Stimulated activated CD4-positive, alpha-beta T cell treated with anti-CD3 and anti-CD28 coated beads, Interleukin-1b, Interleukin-23, amount 100 ng/mL, for 24 hours (primary cell): Measurements from ENCODE around the gene ZNF521.

Experiments used
- DNase-seq, 4 experiments: peaks; one replicate each; pipeline ENCODE4 v3.0.0-alpha.2; 2020; ENCODE audit warnings: low read depth in 4 of 4, low spot score in 1 of 4

Gene ZNF521

DNA sequence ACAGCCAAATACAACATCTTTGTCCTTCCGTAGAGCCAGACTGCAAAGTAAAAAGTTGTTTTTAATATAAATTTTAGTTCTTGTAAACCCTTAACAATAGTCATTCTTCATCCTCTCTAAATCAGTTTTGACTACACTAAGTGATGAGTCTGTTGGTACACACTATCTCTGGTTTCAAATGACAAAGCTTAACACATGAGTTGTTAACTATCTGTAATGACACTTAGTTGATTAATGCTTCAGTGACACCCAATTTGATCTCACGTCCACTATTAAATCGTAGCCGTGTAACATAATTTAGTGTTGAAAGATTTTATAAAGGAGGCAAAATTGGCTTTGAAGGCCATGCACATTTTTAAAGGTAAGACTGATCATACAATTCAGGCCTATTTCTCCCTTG lies 181.6 kb downstream of the ZNF521 start:
- no peak for DNase-seq

GRCh38 chr18:25169701-25170100 lies 182.3 kb downstream of the ZNF521 start:
- no peak for DNase-seq

DNA sequence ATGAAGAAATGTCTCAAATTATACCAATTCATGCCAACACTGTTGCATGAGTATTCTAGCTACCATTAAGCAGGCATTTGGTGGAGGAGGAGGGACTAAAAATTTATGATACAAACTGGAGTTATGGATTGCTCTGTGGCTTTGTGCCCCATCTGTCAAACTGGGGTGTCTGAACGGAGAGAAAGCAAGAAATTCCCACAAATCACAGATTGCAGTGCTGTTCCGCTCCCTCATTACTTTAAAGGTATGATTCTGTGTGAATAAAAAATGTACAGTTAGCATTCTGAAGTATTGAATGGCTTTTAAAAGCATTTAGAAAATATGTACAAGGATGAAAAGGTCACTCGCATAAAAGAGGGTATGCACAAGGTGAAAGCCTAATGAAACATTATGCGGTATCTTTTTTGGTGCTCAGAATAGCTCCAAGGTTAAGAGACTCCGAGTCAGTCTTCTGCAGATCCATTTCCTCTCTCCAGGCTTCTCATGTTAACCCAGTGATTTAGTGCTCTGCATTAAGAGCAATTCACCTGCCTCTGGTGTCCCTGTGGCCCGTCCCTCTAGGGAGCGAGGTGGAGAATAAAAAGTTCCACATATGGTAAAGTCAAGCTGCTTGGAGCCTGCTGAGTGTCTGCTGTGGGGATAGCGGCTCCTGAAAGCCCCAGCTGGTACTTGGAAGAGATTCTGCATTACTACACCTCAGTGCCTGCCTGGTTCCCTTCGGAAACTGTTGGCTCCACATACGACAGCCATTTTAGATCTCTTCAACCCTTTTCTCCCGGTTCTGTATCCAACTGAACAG lies 184.2 kb downstream of the ZNF521 start:
- DNase-seq = no peak

- DNase-seq = no peak
These were observed 185.9 kb downstream of the ZNF521 start for GRCh38 chr18:25166113-25166512.

- no peak for DNase-seq
These were observed 186.8 kb downstream of the ZNF521 start for GRCh38 chr18:25164848-25165811.

DNA sequence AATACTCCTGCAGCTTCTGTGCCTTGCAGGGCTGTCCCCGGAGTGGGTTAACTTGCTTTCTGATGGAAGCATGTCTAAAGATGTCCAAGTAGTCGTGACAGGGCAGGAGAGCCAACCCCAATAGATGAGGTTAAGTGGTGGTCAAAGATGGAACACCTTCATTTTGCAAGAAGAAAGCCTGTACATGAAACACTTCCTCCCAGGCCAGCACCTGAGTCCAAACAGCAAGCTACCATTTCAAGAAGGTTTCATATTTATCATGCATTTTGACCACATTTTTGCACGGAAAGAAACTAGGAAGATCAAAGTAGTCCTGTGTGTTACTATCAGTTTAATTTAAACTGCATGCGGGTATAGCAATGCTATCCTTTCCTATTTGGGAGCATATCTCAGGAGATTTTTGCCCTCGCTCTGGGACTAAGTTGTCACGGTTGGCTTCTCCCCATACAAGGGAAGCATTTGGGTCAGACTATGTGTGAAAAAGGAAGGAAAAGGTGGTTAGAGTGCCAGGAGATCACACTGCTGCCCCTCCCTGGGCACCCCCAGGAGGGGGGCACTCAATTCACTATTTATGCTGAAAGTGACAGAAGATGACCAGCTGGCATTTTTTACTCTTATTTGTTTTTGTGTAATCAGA lies 187.6 kb downstream of the ZNF521 start:
- DNase-seq = no peak

DNA sequence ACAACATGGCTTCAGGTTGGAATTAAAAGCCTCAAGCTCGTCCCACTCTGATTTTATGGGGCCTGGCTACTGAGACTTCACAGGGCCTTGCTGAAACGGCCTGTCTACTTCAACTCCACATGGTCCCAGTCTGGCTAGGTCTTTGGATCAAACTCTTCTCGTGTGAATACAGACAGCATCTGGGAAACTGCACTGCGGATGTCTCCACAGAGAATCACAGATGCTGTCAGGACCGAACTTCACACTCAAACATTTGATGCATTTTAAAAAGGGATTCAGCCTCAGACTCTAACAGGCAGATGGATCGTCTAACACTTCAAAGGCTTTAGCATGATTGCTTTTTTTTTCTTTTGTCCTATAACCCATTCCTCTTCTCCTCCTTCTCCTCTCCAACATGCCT lies 198.5 kb downstream of the ZNF521 start:
- no peak for DNase-seq

DNA sequence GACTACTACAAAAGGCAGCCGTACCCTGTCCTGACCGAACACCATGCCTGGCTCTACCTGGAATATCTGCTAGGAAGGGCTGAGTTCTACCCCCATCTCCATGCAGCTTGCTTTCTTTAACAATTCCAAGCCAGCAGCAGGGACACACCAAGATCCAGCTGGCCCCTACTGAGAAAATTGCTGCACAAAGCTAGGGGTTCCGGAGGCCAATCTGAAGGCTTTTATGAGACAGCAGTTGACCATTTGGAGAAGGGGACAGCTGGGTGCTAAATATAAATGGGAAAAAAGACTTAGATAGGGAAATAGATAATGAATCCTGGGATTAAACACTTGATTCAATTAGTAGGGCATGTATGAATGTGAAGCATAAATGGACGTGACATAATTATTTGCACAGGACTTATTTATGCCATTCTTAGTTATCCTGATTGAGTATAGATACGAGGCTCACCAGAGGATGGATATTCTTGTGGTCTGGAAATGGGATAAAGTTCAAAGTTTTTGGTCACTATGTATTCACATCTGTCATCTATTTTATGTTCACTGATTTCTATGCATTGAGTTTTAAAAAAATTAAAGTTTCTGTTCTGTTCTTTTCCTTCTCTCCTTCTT lies 204.0 kb downstream of the ZNF521 start:
- no peak for DNase-seq

GRCh38 chr18:25146512-25146910 lies 205.5 kb downstream of the ZNF521 start:
- DNase-seq = no peak

DNA sequence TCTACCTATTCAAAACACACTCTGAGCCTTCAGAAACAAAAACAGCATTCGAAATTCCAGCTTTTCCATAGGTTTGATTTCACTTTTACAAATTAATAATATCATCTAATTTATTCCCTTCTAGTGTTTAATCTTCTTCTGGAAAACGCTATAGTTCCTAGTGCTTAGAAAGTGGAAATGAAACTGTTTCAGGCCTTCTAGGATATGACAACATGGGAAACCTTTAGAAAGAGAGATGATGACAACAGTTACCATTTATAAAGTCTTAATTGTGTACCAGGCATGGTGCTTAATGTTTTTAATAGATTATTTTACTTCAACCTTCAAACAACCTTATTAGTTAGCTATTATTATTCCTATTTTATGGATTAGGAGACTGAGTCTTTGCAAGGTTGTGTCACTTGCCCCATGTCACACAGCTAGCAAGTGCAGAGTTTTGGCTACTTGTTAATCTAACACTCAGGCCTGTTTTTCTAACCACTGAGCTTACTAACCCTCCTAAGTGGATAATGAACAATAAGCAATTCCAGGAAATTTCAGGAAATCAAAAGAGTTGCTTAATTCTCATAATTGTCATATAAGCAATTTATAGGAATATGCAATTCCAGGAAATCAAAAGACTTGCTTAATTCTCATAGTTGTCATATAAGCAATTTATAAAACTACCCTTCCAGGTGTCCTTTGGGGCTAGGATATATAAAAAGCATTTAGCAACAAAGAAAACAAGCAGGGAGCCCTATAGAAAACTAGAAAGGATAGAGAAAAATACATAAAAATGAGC lies 206.0 kb downstream of the ZNF521 start:
- DNase-seq = no peak

DNA sequence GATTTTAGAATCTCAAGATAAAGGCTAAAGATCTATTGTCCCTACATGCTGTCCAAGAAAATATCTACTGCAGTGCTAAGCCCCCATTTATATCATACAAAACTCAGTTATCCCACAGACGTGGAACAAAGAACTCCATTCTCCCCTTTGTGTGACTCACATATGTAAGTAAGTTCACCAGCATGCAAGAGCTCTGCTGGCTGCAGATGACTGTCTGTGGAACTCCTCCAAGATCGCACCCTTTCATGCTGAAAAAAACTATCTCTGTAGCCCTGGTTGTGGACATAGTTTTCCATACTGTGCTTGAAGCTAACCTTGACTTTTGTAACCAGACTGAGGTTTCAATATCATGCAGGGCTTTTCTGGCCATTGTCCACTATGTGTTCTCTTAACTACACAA lies 207.1 kb downstream of the ZNF521 start:
- DNase-seq = no peak

- DNase-seq = no peak
These were observed 210.1 kb downstream of the ZNF521 start for GRCh38 chr18:25141886-25142285.

- DNase-seq = no peak
These were observed 210.6 kb downstream of the ZNF521 start for GRCh38 chr18:25141399-25141798.

- DNase-seq = no peak
These were observed 211.0 kb downstream of the ZNF521 start for GRCh38 chr18:25140962-25141308.

- DNase-seq = no peak
These were observed 211.6 kb downstream of the ZNF521 start for GRCh38 chr18:25140124-25140961.

DNA sequence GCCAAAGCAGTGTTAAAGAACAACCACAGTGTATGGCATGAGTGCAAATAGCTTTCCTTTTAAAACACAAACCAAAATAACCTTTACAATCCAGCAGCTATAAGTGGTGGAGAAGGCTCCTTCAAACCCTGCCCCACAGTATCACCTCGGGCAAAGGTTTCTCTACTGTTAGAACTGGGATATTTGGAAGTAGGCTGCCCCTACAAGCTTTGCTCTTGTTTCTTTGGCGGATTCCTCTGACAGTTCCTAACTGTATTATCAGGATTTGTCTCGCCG lies 214.8 kb downstream of the ZNF521 start:
- no peak for DNase-seq

DNA sequence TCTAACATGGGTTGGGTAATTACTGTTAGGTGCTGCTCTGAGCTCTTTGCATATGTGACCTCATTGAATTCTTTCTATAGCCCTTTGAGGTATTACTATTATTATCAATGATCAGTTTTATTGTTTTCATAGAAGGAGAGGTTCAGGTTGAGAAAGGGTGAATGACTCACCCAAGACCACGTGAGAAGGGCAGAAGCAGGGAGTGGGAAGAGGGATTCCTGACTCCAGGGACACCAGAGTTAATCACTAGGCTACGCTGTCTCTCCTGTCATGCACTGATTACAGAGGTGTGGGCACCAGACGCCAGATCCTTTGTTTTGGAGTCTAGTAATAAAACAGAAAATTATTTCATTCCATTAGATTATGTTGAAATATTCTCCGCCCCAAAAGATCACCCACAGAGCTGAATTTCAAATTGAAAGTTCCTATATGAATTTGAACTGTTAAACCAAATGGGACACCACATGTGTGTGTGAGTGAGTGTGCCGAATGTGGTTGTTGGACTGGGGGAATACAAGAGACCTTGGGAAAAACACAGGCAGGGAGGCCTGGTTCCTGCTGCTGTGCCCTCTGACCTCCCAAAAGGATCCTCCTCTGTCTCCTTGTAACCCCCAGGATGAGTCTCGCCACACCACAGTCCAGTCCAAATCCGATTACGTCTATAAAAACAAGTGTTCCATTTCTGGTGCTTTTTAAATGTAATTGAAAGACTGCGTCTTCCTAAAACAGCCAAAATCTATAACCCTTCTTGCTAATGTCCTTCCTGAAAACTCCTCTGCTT lies 215.4 kb downstream of the ZNF521 start:
- no peak for DNase-seq

DNA sequence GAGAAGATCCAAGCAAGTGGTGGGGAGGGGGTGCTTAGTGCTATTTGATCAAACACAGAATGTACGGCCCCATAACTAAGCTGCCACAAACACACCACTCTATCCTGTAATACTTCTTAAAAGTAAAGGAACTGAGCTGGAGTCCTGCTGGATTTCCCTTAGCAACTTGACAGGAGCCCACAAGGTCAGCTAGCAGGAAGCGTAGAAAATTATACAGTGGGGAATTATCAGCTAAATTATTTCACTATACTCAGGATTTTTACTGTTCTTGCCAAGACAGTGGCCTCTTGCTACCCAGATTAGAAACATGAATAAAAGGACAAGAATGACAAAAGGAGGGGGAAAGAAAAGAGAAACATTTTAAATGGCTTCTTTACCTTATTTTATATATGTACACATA lies 217.1 kb downstream of the ZNF521 start:
- no peak for DNase-seq

DNA sequence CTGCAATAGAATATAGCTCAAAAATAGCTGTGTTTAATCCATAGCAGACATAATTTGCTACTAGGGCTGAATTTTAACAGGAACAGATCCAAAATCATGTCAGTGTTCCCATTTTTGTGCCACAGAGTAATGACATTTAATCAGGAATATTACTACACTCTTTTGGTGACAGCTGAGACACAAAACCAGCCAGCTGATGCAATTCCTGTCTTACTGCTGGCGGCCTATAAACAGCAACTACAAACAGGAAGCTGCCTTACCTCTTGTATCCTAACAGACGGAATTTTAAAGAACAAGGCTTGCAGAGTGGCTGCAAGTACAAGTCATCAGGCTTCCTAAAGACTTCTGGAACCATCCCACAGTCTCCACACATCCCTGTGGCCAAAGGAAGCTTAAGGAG lies 218.1 kb downstream of the ZNF521 start:
- DNase-seq = no peak
